DMS79 treated with DMSO at 0.1 percent for 48 hours (cell line): ENCODE data around the gene CNTN1.

Experiments used
- DNase-seq: peaks from one replicate; lab custom pipeline; 2025; lab: John Stamatoyannopoulos, UW

The CNTN1 gene

DNA sequence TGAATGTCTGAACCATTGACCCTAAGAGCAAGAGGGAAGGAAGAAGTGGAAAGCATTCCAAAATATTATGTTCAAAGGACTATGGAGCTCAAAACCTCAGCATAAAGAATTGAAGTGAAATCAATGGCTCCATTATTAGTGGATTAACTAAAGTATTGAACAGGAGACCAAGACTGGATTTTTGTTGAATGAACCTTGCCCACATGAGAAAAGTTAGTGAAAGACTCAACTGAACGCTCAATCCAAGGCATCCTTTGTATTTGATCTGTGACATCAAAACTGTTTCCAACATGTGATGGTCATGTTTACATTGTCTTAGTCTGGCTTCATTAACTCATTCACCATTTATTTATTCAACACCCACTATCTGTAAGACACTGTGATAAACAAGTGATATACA is 161.0 kb downstream of the CNTN1 start:
- no peak for DNase-seq

DNA sequence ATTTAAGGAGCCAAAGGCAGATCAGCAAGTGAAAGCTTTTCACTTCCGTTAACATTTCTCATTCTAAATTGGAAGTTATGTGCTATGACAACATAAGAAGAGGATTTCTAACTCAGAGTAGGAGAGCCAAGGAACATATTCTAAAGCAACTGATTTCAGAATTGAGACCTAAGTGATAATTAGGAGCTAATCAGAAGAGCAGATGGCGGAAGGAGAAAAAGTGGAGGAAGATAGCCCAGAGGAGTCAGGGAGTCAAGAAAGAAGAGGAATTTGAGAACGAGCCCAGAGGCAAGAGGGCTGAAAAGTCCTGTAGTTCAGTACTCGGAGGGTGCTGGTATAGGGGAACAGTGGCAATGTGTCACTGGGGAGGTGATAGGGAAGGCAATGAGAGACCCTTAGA is 162.4 kb downstream of the CNTN1 start:
- no peak for DNase-seq

DNA sequence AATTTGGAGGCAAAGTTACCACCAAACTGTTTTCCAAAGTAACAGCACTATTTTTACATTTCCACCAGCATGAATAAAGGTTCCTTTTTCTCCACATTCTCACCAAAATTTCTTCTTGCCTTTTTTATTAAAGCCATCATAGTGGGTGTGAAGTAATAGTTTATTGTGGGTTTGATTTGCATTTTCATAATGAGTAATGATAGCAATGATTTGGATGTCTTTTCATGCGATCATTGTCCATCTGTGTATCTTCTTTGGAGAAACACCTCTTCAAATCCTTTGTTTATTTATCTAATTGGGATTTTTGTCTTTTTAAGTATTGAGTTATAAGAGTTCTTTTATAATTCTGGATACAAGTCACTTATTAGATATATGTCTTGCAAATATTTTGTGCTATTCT is 172.7 kb downstream of the CNTN1 start:
- DNase-seq = no peak

DNA sequence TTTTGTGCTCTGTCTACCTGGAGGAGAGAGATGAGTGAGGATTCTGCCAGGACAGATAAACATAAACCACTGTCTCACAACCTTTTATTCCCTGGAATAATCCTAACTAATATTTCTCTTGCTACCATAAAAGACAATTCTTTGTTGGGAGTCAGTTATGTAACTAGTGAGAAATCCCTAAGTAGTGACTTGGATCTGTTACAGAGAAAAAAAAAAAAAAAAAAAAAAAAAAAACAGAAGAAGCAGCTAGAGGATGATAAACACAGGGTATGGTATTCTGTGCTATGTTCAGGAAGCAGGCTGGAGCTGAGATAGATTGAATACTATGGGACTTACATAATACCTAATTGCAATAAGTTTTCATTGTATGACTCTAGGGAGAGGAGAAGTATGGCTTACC is 178.7 kb downstream of the CNTN1 start:
- no peak for DNase-seq

DNA sequence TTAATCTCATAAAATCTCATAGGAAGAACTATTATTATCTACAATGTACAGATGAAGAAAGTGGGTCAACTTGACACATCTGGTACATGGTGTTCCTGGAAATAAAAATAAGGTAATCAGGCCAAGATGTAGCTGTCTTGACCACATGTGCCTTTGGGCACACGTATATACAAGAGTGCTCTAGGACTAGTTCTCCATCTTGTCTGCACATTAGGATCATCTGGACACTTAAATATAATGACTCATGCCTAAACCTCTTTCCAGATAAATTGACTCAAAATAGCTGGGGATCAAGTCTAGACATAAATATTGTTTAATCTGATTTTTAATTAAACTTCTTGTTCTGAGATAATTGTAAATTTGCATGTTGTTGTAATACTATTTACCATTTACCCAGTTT is 182.6 kb downstream of the CNTN1 start:
- no peak for DNase-seq

DNA sequence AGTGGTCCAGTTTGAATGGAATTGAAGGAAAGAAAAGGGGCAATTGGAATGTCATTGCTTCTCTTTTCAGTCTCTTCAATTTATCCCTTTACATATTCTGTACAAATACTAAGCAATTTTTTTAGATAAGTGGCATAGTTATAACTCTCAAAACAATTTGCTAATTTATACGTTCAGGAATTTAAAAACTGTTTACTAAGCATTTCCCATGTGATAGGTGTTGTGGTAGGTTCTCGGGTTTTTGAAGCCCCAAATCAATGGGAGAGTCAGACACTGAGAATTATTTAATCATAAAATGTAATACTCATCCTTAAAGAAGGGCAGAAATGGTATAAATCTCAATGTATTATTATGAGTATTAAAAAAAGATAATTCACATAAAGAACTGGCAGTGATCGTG is 197.1 kb downstream of the CNTN1 start:
- no peak for DNase-seq

DNA sequence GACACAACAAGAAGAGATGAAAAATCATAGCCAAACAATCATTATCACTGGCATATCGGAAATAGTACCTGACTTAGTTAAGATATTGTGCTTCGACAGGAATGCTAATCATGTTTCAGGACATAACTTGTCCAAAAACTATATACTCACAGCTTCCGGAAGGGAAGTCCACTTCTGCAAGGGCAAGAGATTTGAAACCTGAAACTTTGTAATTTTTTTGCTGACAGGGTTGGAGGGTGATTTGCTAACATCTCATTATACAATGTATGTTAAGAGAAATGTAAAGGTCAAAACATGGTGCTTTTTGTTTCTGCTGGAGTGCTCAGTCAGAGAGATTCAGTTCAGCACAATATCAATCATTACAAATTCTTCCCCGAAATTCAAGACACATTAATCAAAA is 200.3 kb downstream of the CNTN1 start:
- no peak for DNase-seq

DNA sequence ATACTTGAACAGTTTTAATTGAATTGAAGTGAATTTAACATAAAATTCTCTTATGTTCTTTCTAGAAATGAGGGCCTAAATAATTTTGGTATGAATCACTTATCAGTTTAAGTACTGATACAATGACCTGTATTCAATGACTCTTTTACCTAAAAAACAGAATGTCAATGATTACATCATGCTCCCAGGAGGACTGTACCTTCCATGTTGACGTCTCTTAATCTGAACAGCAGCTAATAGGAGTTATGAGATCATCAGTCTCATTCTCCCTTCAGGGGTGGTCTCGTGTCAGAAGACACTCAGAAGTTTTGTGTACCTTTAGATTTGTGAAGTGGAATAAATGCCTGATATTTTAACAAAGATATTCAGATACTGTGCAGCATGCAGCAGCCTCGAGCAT is 206.3 kb downstream of the CNTN1 start:
- DNase-seq = no peak

DNA sequence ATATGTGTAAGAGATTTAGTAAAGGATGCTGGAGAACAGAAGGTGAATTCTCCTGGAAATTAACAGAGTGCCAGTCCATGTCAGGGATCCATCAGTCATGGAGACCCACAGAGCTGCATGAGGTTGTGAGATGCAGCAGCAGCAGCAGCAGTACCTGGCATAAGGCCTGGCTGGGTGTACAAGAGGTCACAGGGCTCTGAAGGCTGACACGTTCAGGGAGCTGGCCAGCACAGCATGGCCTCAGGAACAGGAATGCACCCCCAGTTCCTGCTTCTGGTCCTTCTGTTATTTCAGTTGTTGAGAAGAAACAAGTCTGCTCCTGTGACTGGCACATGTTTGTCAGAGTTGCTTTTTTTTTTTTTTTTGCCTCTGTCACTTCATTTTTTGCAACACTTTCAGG is 210.8 kb downstream of the CNTN1 start:
- DNase-seq = no peak

DNA sequence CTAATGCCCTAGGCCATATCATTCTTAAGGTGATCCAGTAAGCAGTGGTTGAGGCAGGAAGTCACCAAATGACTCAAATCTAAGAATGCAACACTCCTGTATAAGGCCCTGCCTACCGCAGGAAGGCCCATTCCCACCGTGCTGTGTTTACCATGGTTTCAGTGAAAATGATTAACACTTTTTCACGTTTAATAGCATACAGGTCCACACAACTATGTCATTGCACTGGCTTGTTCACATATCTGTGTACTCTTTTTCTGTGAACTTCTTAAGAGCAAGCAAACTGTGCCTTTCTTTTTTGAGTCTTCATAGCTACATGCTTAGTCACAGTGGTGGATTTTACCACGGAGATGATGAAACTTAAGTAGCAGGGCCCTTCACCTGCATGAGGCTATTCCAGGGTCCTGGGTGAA is 214.9 kb downstream of the CNTN1 start:
- DNase-seq = no peak

DNA sequence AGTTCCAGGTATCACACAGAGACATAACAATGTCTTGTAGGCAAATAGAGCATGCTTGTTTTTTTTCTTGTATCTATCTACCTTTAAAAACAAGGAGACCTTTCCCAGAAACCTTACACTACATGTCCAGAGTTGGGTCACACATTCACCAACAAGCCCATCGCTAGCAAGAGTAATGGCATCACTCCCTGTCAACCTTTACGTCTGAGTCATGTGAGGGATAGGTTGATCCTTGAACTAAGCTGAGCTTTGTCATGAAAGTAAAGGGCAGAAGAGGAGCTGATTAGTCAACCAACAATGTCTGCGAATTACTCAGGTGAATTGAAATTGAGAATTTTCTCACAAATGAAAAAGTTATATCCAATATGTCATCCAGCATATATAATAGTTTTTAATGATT is 219.4 kb downstream of the CNTN1 start:
- DNase-seq = no peak

DNA sequence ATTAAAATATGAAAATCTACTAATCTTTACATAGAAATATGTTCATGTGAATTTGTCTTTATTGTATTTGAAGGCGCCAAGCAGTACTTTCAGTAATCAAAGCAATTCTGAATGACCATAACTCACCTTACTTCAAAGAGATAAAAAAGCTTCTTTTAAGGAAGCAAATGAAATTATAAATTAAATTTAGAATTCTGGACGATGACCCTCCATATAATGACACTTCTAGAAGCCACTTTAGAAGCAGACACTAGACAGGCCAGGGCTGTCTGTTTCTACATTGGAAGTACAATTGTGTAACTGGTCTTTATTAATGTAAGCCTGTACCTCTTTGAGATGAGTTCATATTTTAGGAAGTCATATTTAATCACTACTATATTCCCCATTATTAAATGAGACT is 222.9 kb downstream of the CNTN1 start:
- DNase-seq = no peak

DNA sequence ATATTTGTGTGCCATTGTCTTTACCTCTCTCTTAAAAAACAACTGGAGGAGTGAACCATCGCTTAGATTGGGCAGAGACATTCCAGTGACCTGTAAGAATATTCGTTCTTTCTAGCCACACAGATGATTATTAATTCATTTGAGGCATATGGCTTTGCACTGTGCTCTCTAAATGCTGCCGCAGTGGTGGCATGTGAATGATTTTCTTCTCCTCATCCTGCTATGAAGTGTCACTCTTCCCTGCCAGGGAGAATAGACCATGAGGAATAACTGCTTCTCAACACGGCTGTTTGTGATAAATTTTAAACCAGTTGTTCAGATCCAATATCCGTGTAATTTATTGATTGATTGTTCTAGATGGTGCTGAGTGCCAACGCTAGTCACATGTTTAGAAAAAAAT is 225.3 kb downstream of the CNTN1 start:
- no peak for DNase-seq

DNA sequence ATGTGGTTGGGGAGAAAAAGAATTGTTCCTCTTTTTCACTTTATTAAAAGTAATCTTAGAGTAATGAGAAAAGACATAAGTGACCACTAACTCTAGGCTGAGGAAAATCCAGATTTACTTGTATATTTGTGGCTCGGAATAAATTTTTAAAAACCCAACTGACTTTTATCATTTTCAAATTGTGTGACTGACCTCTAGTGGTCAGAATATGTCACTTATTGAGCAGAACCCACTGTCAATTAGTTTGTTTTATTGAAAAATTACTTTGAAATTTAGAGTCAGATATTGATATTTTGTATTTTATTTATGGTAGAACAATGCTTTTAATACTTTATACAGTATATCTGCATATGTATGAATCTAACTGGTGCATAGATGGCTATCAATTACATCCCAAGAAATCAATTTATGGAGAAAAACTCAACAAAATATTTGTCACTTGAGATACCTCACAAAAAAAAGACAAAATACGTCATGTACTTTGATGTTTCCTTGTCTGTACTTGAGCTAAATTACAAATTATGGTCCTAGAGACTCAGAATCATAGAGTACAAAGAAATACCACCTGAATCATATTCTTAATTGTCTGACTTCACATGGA is 229.4 kb downstream of the CNTN1 start:
- DNase-seq = no peak

DNA sequence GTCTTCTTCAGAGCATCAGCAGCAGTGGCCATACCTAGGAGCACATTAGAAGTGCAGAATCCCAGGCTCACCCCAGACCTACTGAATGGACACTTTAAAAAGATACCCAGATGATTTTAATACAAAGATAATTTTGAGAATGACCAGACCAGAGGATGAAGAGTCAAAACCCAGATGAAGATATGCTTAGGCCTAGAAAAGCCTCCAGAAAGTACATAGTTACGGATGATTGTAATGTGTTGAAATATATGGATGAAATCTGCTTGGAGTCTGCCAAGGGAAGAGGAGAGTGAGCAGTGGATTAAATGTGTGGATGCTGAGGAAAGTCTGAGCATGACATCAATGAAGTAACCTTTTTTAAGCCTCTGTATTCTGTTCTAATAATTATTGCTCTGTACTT is 245.7 kb downstream of the CNTN1 start:
- no peak for DNase-seq

DNA sequence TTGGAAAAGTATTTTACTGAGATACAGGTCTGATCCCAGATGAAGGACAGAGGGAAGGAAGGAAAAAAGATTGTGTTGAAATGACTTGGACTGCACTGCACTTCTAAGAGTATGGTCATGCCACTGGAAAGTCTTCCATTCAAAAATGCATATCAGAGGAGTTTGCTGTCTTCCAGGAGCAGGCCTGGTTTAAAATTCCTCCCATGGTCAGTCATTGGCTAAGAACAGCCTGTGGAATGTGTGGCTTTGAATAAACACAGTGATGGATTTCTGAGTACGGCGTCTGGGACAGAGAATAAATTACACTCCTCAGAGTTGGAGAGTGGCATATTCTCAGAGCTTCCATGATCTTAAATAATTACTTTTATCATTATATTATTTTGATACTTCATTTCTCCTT is 250.1 kb downstream of the CNTN1 start:
- DNase-seq = no peak

DNA sequence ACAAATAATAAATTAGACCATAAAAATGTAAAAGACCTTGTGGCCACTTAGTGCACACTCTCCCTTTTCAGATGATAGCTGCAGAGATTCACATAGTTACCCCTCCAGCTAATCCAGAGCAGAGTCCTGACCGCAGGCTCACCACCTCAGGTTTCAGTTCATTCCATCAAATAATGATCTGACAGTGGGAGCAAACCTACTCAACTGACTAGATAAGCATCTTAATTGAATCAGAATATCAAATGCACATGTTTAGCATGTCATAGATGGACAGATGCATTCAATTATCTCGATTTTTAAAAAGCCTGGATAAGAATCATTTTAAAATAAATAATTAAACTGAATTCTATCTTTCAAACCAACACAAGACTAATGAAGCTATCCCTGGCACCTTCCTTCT is 253.5 kb downstream of the CNTN1 start:
- DNase-seq = no peak

DNA sequence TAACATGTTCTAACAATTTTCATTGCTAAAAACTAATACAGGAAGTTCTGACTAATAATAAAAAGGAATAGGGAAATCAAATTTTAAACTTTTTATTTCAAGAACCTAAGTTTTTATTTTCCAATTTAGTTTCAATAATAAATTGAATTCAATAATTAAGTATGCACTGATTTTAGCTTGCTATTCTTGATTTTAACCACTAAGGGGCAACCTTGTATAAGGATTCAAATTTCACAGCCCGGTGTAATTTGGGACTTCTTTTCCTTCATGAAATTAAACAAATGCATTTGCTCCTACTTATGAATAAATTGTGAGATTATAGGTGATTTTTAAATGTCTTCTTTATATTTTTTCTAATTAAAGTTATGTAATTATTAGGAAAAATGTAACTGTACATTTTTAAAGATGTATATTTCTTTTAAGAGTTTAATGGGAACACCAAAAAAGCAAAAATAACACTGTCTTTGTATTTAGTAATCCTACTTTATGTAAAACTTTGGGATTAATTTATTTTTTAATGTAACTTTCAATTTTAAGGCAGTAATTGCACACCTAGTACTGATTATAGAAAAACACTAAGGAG is 254.5 kb downstream of the CNTN1 start:
- DNase-seq = peak; percentile 18

DNA sequence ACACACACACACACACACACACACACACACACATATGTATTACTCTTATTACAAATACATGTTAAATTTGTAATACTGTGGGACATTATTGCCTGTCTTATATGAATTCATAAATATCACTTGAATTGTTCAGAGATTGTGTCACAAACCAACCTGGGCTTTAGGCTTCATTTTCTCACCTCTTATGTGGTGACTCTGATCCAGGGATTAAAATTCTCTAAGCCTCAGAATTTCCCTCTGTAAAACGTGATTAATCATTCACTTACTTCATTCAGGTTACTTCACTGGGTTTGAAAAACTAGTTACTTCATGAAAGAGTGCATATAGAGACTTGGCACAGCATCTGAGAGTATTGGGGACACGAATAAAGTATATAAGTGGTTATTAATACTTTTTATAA is 255.6 kb downstream of the CNTN1 start:
- no peak for DNase-seq

DNA sequence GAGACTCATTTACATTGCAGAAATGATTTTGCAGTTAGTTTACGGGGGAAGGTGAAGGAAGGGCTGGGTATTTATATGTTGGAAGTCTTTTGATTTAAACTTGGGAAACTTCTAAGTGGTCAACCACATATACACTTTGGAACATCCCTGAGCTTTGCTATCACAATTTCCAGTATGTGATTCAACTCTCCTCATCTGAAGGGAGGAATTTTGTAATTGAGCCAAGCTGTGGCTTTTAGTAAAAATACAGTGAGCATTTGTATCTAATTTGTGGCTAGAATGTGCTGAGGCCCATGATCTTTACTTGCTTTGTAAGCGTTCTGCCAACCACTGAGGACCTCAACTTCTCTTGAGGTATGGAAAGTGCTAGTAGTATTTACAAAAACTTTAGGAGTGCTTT is 260.8 kb downstream of the CNTN1 start:
- DNase-seq = no peak

DNA sequence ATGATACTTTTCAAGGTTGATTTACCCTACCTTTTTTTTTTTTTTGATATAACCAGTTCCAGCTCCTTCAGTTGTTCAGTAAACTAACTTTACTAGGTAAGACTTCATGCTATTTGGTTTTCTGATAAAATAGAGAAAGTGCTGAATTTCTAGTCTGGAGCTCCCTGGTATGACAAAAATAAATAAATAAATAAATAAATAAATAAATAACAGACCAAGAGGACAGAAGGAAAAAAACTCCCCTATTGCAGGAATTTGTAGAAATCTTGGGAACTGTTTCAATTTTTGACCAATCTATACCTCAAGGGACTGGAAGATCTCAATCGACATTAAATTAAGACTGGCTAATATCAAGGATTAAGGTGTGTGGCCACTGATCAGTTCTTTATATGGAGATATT is 265.2 kb downstream of the CNTN1 start:
- DNase-seq = no peak

DNA sequence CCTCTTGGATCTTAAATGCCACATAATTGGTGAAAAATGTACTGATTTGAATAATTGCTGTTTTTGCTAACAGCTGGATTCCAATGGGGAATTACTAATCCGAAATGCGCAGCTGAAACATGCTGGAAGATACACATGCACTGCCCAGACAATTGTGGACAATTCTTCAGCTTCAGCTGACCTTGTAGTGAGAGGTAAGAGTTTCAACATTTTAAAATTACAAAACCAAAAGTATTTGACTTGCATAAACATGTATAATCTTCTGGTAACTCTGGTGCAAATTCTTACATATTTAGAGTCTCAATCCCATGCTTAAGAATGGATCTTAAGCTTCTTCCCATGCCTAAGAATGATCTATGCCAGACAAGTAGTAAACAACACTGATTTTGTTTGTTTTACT is 266.8 kb downstream of the CNTN1 start:
- DNase-seq = no peak

DNA sequence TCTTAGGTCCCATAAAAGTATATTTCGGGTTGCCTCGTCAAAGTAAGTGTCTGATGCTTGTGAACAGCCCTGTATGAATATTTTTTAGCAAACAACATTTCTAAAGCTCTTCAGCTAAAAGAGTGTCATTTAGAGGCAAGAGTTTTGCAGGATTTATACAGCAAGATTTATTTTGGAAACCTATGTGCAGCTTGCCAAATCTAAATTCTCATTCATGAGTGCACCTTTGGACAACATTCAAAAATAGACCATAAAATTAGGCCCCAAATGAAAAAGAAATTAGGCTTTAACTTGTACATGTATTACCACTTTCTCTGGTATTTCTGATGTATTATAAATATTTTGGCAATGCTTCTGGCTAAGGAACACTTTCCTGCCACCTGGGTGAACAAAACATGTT is 271.5 kb downstream of the CNTN1 start:
- no peak for DNase-seq

DNA sequence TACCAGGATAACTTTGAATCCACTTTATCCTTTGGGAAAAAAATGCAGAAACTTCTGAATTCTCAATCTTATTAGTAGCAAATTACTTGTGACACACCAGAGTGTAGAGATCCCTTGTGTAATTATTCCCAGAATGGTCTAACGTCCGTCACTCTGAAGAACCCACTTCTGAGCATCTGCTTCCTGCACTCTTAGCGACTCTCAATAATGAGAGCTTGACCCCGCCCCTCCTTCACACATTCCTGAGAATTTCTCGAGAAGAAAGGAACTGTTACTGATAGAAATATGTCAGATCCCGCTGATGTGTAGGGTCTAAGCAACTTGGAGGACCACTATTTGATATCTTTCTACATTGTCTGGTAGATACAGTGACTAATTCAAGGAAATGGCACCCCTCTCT is 277.6 kb downstream of the CNTN1 start:
- DNase-seq = no peak
